Measurements from ENCODE around the gene SAPCD2. TPM values are rescaled to one million over a fixed set of nuclear protein-coding genes. Genes with fewer than 3 reads are reported as not detected.

Gene SAPCD2
- total and polyA plus RNA-seq, 2 experiments from 2014 or later, result 13.4 to 60.3 TPM

GRCh38 chr9:137027369-137028262 lies 42.7 kb downstream of the SAPCD2 start, which contains the start of gene ABCA2:
Gene ABCA2 (minus strand): TSS chr9:137028237. CDS start chr9:137028140, 97 bp downstream.
- Histone ChIP-seq H3K4me3 (peak within 1 kb of the TSS; percentile 75), H3K27ac (ENCODE audit: low read depth) (no peak within 1 kb of the TSS), H3K9me2 (ENCODE audit: insufficient read depth) (no peaks in the 10 kb centered on the region), H3K27me3 (ENCODE audit: insufficient read depth) (peaks cover 21% of the 10 kb centered on the region), H3K36me3 (ENCODE audit: insufficient read depth) (no peaks in the 10 kb centered on the region), H3K4me2 (peak within 1 kb of the TSS; percentile 86), H3K79me2 (replicated peaks; ENCODE audit: insufficient read depth) (no peaks in the 10 kb centered on the region), H3K4me1 (ENCODE audit: insufficient read depth) (0 out of 2 replicates have a peak, but pooled peaks cover 3% of the 10 kb centered on the region), H2AFZ (peak within 1 kb of the TSS; percentile 90), H3F3A (replicated peaks; ENCODE audit: low read depth) (0 out of 2 replicates have a peak, but pooled peaks cover 3% of the 10 kb centered on the region), H4K20me1 (replicated peaks; ENCODE audit: insufficient read depth) (no peaks in the 10 kb centered on the region)
- H3K27ac Mint-ChIP-seq, result no peak within 1 kb of the TSS
- ATAC-seq (peak; percentile 1; the same call in 1 of the 3 replicates), DNase-seq (ENCODE audit: low spot score) (peak; percentile 48)
- TF ChIP-seq, protein P1, sequence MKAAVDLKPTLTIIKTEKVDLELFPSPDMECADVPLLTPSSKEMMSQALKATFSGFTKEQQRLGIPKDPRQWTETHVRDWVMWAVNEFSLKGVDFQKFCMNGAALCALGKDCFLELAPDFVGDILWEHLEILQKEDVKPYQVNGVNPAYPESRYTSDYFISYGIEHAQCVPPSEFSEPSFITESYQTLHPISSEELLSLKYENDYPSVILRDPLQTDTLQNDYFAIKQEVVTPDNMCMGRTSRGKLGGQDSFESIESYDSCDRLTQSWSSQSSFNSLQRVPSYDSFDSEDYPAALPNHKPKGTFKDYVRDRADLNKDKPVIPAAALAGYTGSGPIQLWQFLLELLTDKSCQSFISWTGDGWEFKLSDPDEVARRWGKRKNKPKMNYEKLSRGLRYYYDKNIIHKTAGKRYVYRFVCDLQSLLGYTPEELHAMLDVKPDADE (IDR thresholded peaks at IDR 0.05), result no peak
- TF ChIP-seq, protein P2, sequence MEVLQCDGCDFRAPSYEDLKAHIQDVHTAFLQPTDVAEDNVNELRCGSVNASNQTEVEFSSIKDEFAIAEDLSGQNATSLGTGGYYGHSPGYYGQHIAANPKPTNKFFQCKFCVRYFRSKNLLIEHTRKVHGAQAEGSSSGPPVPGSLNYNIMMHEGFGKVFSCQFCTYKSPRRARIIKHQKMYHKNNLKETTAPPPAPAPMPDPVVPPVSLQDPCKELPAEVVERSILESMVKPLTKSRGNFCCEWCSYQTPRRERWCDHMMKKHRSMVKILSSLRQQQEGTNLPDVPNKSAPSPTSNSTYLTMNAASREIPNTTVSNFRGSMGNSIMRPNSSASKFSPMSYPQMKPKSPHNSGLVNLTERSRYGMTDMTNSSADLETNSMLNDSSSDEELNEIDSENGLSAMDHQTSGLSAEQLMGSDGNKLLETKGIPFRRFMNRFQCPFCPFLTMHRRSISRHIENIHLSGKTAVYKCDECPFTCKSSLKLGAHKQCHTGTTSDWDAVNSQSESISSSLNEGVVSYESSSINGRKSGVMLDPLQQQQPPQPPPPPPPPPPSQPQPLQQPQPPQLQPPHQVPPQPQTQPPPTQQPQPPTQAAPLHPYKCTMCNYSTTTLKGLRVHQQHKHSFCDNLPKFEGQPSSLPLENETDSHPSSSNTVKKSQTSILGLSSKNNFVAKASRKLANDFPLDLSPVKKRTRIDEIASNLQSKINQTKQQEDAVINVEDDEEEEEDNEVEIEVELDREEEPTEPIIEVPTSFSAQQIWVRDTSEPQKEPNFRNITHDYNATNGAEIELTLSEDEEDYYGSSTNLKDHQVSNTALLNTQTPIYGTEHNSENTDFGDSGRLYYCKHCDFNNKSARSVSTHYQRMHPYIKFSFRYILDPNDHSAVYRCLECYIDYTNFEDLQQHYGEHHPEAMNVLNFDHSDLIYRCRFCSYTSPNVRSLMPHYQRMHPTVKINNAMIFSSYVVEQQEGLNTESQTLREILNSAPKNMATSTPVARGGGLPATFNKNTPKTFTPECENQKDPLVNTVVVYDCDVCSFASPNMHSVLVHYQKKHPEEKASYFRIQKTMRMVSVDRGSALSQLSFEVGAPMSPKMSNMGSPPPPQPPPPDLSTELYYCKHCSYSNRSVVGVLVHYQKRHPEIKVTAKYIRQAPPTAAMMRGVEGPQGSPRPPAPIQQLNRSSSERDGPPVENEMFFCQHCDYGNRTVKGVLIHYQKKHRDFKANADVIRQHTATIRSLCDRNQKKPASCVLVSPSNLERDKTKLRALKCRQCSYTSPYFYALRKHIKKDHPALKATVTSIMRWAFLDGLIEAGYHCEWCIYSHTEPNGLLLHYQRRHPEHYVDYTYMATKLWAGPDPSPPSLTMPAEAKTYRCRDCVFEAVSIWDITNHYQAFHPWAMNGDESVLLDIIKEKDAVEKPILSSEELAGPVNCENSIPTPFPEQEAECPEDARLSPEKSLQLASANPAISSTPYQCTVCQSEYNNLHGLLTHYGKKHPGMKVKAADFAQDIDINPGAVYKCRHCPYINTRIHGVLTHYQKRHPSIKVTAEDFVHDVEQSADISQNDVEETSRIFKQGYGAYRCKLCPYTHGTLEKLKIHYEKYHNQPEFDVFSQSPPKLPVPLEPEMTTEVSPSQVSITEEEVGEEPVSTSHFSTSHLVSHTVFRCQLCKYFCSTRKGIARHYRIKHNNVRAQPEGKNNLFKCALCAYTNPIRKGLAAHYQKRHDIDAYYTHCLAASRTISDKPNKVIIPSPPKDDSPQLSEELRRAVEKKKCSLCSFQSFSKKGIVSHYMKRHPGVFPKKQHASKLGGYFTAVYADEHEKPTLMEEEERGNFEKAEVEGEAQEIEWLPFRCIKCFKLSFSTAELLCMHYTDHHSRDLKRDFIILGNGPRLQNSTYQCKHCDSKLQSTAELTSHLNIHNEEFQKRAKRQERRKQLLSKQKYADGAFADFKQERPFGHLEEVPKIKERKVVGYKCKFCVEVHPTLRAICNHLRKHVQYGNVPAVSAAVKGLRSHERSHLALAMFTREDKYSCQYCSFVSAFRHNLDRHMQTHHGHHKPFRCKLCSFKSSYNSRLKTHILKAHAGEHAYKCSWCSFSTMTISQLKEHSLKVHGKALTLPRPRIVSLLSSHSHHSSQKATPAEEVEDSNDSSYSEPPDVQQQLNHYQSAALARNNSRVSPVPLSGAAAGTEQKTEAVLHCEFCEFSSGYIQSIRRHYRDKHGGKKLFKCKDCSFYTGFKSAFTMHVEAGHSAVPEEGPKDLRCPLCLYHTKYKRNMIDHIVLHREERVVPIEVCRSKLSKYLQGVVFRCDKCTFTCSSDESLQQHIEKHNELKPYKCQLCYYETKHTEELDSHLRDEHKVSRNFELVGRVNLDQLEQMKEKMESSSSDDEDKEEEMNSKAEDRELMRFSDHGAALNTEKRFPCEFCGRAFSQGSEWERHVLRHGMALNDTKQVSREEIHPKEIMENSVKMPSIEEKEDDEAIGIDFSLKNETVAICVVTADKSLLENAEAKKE (CRISPR knock-in tag; IDR thresholded peaks at IDR 0.05), result no peak
- TF ChIP-seq NANOG (IDR thresholded peaks at IDR 0.05; ENCODE audit: borderline replicate concordance) (no peak), ZNF114 (CRISPR knock-in tag; IDR thresholded peaks at IDR 0.05) (no peak), JUNB (IDR thresholded peaks at IDR 0.05; ENCODE audit: unreplicated experiment) (no peak), REST (IDR thresholded peaks at IDR 0.05; ENCODE audit: unreplicated experiment) (no peak), STAT1 (IDR thresholded peaks at IDR 0.05; ENCODE audit: unreplicated experiment) (no peak), CREB1 (CRISPR knock-in tag; IDR thresholded peaks at IDR 0.05; ENCODE audit: low read depth) (no peak), POLR2AphosphoS5 (IDR thresholded peaks at IDR 0.05; ENCODE audit: low read depth) (no peak), EZH2phosphoT487 (IDR thresholded peaks at IDR 0.05; ENCODE audit: unreplicated experiment) (no peak), EZH2 (IDR thresholded peaks at IDR 0.05; ENCODE audit: low read depth, unreplicated experiment) (no peak), CTCF (conservative IDR thresholded peaks at IDR 0.05; ENCODE audit: low read depth in 2 of 2) (no peak), ZNF331 (CRISPR knock-in tag; IDR thresholded peaks at IDR 0.05; ENCODE audit: low read depth) (no peak)
- no peaks in the 10 kb centered on the region for H3K9me3 Mint-ChIP-seq
- H3K4me1 Mint-ChIP-seq, result no peaks in the 10 kb centered on the region; the same call in 2 of the 3 replicates
- peak within 1 kb of the TSS; percentile 75 for H3K4me3 Mint-ChIP-seq
- H3K36me3 Mint-ChIP-seq (ENCODE audit: low read depth), result no peaks in the 10 kb centered on the region
- H3K27me3 Mint-ChIP-seq (ENCODE audit: insufficient read depth, low read depth, poor library complexity), result peaks cover 27% of the 10 kb centered on the region
